Measurements from ENCODE around the gene RAD18.

DNA sequence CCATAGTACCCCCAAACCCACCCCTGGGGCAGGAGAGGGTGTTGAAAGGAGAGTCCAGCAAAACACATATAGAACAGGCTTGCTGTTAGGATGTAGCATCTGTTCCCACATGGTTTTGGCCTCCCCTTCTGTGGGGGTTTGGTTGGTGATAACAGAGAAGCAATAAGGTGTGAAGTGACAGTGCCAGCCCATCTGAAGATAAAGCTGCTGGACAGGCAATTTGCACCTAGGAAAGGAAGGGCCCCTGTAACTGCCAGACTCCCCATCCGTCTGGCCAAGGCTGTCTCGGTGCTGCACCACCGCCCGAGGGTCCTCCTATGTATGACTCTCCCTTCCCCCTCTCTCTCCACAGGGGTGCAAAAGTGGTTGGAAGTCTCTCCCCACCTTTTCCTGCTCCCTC lies 99.4 kb downstream of the RAD18 start:
- TF ChIP-seq EZH2 (IDR thresholded peaks at IDR 0.05) (no peak), EZH2phosphoT487 (IDR thresholded peaks at IDR 0.05) (no peak)
- TF ChIP-seq, protein P1, sequence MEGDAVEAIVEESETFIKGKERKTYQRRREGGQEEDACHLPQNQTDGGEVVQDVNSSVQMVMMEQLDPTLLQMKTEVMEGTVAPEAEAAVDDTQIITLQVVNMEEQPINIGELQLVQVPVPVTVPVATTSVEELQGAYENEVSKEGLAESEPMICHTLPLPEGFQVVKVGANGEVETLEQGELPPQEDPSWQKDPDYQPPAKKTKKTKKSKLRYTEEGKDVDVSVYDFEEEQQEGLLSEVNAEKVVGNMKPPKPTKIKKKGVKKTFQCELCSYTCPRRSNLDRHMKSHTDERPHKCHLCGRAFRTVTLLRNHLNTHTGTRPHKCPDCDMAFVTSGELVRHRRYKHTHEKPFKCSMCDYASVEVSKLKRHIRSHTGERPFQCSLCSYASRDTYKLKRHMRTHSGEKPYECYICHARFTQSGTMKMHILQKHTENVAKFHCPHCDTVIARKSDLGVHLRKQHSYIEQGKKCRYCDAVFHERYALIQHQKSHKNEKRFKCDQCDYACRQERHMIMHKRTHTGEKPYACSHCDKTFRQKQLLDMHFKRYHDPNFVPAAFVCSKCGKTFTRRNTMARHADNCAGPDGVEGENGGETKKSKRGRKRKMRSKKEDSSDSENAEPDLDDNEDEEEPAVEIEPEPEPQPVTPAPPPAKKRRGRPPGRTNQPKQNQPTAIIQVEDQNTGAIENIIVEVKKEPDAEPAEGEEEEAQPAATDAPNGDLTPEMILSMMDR (IDR thresholded peaks at IDR 0.05) = no peak

All from neural progenitor cell (in vitro differentiated cells).